ENCODE measurements around the gene EBI3. TPM values are rescaled to one million over a fixed set of nuclear protein-coding genes. Genes with fewer than 3 reads are reported as not detected.

EBI3 gene
- total RNA-seq, 4 donors from 2014 or later, result 0.27 to 5.0 (median 0.44) TPM

GRCh38 chr19:4201798-4202197 is 27.5 kb upstream of the EBI3 start:
- H3K9me3 ChIP-seq, result no peaks in the 10 kb centered on the region
- 67 to 74% methylated on average over 4 of the region's 4 CpGs for WGBS, 2 donors
- no peak overlapping the region for H3K4me3 ChIP-seq
- H3K27ac ChIP-seq, result no peak overlapping the region
- intact Hi-C loops (cut with DNase I), result no loop called here
- no peak for TF ChIP-seq CTCF (IDR thresholded peaks at IDR 0.05)
- TF ChIP-seq POLR2A (IDR thresholded peaks at IDR 0.05), result no peak
- no peak for DNase-seq
- H3K36me3 ChIP-seq, result no peaks in the 10 kb centered on the region
- peaks cover 6 to 38% (median 6%) of the 10 kb centered on the region in 4 donors for H3K27me3 ChIP-seq
- peaks cover 0 to 18% (median 7%) of the 10 kb centered on the region in 3 donors for H3K4me1 ChIP-seq

GRCh38 chr19:4206818-4207484 is 22.4 kb upstream of the EBI3 start:
- Histone ChIP-seq H3K4me1 (peaks cover 0 to 14% (median 0%) of the 10 kb centered on the region in 3 donors), H3K4me3 (no peak overlapping the region), H3K27me3 (peaks cover 0 to 45% (median 0%) of the 10 kb centered on the region in 4 donors), H3K9me3 (no peaks in the 10 kb centered on the region), H3K27ac (no peak overlapping the region), H3K36me3 (no peaks in the 10 kb centered on the region)
- TF ChIP-seq CTCF (IDR thresholded peaks at IDR 0.05), result peak in 1 of 6 experiments; percentile 9
- TF ChIP-seq POLR2A (IDR thresholded peaks at IDR 0.05), result no peak
- intact Hi-C loops (cut with DNase I), result no loop called here
- 75 to 78% methylated on average over 5 to 8 of the region's 10 CpGs for WGBS, 2 donors
- DNase-seq, result no peak

- intact Hi-C loops (cut with DNase I), result no loop called here
- Histone ChIP-seq H3K27ac (peak overlapping the region in 1 of 4 donors; percentile 50), H3K9me3 (no peaks in the 10 kb centered on the region), H3K4me3 (no peak overlapping the region), H3K27me3 (peaks cover 0 to 57% (median 0%) of the 10 kb centered on the region in 4 donors), H3K4me1 (peaks cover 0 to 17% (median 0%) of the 10 kb centered on the region in 3 donors), H3K36me3 (no peaks in the 10 kb centered on the region)
- WGBS, 2 donors, result 41 to 58% methylated on average over 9 to 10 of the region's 13 CpGs
- no peak for DNase-seq
- TF ChIP-seq POLR2A (IDR thresholded peaks at IDR 0.05), result no peak
- TF ChIP-seq CTCF (IDR thresholded peaks at IDR 0.05), result peak in 3 of 6 experiments; percentile 10 to 57 (median 29)
Observed at GRCh38 chr19:4208385-4209094, 20.8 kb upstream of the EBI3 start.

- 72 to 87% methylated on average over 11 to 15 of the region's 15 CpGs for WGBS, 2 donors
- no peak overlapping the region for H3K27ac ChIP-seq
- DNase-seq, result no peak
- no peak for TF ChIP-seq CTCF (IDR thresholded peaks at IDR 0.05)
- no peak for TF ChIP-seq POLR2A (IDR thresholded peaks at IDR 0.05)
- no peaks in the 10 kb centered on the region for H3K36me3 ChIP-seq
- H3K27me3 ChIP-seq, result peaks cover 0 to 59% (median 0%) of the 10 kb centered on the region in 4 donors
- intact Hi-C loops (cut with DNase I), result no loop called here
- no peaks in the 10 kb centered on the region for H3K9me3 ChIP-seq
- H3K4me1 ChIP-seq, result peaks cover 0 to 9% (median 0%) of the 10 kb centered on the region in 3 donors
- no peak overlapping the region for H3K4me3 ChIP-seq
Observed at GRCh38 chr19:4210166-4210731, 19.1 kb upstream of the EBI3 start.

- Histone ChIP-seq H3K9me3 (no peaks in the 10 kb centered on the region), H3K4me1 (peaks cover 0 to 9% (median 0%) of the 10 kb centered on the region in 3 donors), H3K27ac (no peak overlapping the region), H3K4me3 (no peak overlapping the region), H3K36me3 (no peaks in the 10 kb centered on the region), H3K27me3 (peaks cover 0 to 48% (median 0%) of the 10 kb centered on the region in 4 donors)
- intact Hi-C loops (cut with DNase I), result no loop called here
- no peak for DNase-seq
- TF ChIP-seq CTCF (IDR thresholded peaks at IDR 0.05) (no peak), POLR2A (IDR thresholded peaks at IDR 0.05) (no peak)
- WGBS, 2 donors, result 62 to 65% methylated on average over 3 of the region's 3 CpGs
Observed at GRCh38 chr19:4213116-4213515, 16.2 kb upstream of the EBI3 start.
